Activated B cell treated with CpG ODN at 0.5 μM for 24 hours (primary cell): ENCODE measurements around the gene SEZ6L. TPM values are rescaled to one million over a fixed set of nuclear protein-coding genes. Genes with fewer than 3 reads are reported as not detected.

Experiments used
- ATAC-seq: fragments of 200-7000 bp; cut with Tn5 transposase; one replicate; pipeline ENCODE4 v1.10.0; 2021; ENCODE audit warnings: low read depth, mild to moderate bottlenecking, moderate library complexity
- CTCF ChIA-PET: fragments of 350-600 bp; sonication (Branson Sonifier 250); formaldehyde crosslinking; loops from one replicate; lab custom pipeline; 2021; ENCODE audit warnings: antibody characterized with exemption; lab: Charles Lee
- POLR2A ChIA-PET: fragments of 350-600 bp; sonication (Branson Sonifier 250); formaldehyde crosslinking; loops from one replicate; lab custom pipeline; 2021; ENCODE audit warnings: antibody characterized with exemption; lab: Charles Lee
- DNase-seq: peaks from one replicate; pipeline ENCODE4 v3.0.0; 2022
- H3K27ac Mint-ChIP-seq: one replicate; pipeline ENCODE4 v1.8.0; 2020; ENCODE audit warnings: mixed read lengths
- H3K27me3 Mint-ChIP-seq: one replicate; pipeline ENCODE4 v1.8.0; 2021; ENCODE audit warnings: mixed read lengths
- H3K36me3 Mint-ChIP-seq: one replicate; pipeline ENCODE4 v1.8.0; 2021; ENCODE audit warnings: low read depth, mixed read lengths
- H3K4me1 Mint-ChIP-seq: one replicate; pipeline ENCODE4 v1.8.0; 2021; ENCODE audit warnings: mixed read lengths
- H3K4me3 Mint-ChIP-seq: one replicate; pipeline ENCODE4 v1.8.0; 2020; ENCODE audit warnings: mild to moderate bottlenecking, mixed read lengths
- H3K9me3 Mint-ChIP-seq: one replicate; pipeline ENCODE4 v1.8.0; 2020; ENCODE audit warnings: mixed read lengths
- CTCF ChIP-seq: fragments of 200-600 bp; IDR thresholded peaks from one replicate; pipeline ENCODE4 v1.8.0; 2022; ENCODE audit warnings: antibody characterized with exemption, mild to moderate bottlenecking
- intact Hi-C: fragments of 100-400 bp; cut with micrococcal nuclease; formaldehyde crosslinking; loops from one replicate; pipeline ENCODE4 v1.15.1; 2024
- total RNA-seq: library from RNA; stranded (reverse); gene quantifications from 2 replicates; pipeline ENCODE4 v1.2.3, GENCODE V29; 2022

The SEZ6L gene
- total RNA-seq, 1 donor from 2014 or later: not detected

GRCh38 chr22:26131589-26132154 is 37.6 kb upstream of the SEZ6L start:
- no peaks in the 10 kb centered on the region for H3K4me1 Mint-ChIP-seq
- ATAC-seq (no peak), DNase-seq (no peak)
- H3K36me3 Mint-ChIP-seq: no peaks in the 10 kb centered on the region
- ChIA-PET POLR2A (no interaction called here), CTCF (no interaction called here)
- no peaks in the 10 kb centered on the region for H3K9me3 Mint-ChIP-seq
- H3K27me3 Mint-ChIP-seq: peaks cover 15% of the 10 kb centered on the region
- TF ChIP-seq CTCF: no peak
- no peak overlapping the region for H3K4me3 Mint-ChIP-seq
- no peak overlapping the region for H3K27ac Mint-ChIP-seq
- intact Hi-C loops: no loop called here

- ChIA-PET POLR2A (no interaction called here), CTCF (no interaction called here)
- Mint-ChIP-seq H3K4me3 (no peak overlapping the region), H3K4me1 (no peaks in the 10 kb centered on the region), H3K27me3 (peaks cover 11% of the 10 kb centered on the region), H3K9me3 (no peaks in the 10 kb centered on the region), H3K36me3 (no peaks in the 10 kb centered on the region), H3K27ac (no peak overlapping the region)
- TF ChIP-seq CTCF: no peak
- ATAC-seq (no peak), DNase-seq (no peak)
- intact Hi-C loops: no loop called here
These were observed 34.5 kb upstream of the SEZ6L start for GRCh38 chr22:26134654-26135330.

- Mint-ChIP-seq H3K4me3 (no peak overlapping the region), H3K27ac (no peak overlapping the region), H3K9me3 (no peaks in the 10 kb centered on the region), H3K27me3 (peaks cover 11% of the 10 kb centered on the region), H3K4me1 (no peaks in the 10 kb centered on the region), H3K36me3 (no peaks in the 10 kb centered on the region)
- DNase-seq (no peak), ATAC-seq (no peak)
- ChIA-PET POLR2A (no interaction called here), CTCF (no interaction called here)
- TF ChIP-seq CTCF: no peak
- intact Hi-C loops: no loop called here
These were observed 33.5 kb upstream of the SEZ6L start for GRCh38 chr22:26135806-26136205.

- POLR2A ChIA-PET: no interaction called here
- no peak overlapping the region for H3K27ac Mint-ChIP-seq
- H3K36me3 Mint-ChIP-seq: no peaks in the 10 kb centered on the region
- intact Hi-C loops: no loop called here
- TF ChIP-seq CTCF: no peak
- DNase-seq (no peak), ATAC-seq (no peak)
- no peak overlapping the region for H3K4me3 Mint-ChIP-seq
- peaks cover 9% of the 10 kb centered on the region for H3K27me3 Mint-ChIP-seq
- no peaks in the 10 kb centered on the region for H3K4me1 Mint-ChIP-seq
- H3K9me3 Mint-ChIP-seq: no peaks in the 10 kb centered on the region
- CTCF ChIA-PET: no interaction called here
These were observed 30.0 kb upstream of the SEZ6L start for GRCh38 chr22:26139310-26139709.

GRCh38 chr22:26141831-26142230 is 27.4 kb upstream of the SEZ6L start:
- Mint-ChIP-seq H3K27ac (no peak overlapping the region), H3K27me3 (peaks cover 13% of the 10 kb centered on the region), H3K4me1 (no peaks in the 10 kb centered on the region), H3K4me3 (no peak overlapping the region), H3K36me3 (no peaks in the 10 kb centered on the region), H3K9me3 (no peaks in the 10 kb centered on the region)
- no peak for ATAC-seq
- no peak for DNase-seq
- CTCF ChIA-PET: no interaction called here
- intact Hi-C loops: no loop called here
- POLR2A ChIA-PET: no interaction called here
- no peak for TF ChIP-seq CTCF
